AG08396 (cell line): Measurements from ENCODE around the gene NTMT1.

ENCODE experiments used
- DNase-seq: peaks from one replicate; pipeline ENCODE4 v3.0.0; 2012; ENCODE audit warnings: low spot score, mixed read lengths

NTMT1 gene

DNA sequence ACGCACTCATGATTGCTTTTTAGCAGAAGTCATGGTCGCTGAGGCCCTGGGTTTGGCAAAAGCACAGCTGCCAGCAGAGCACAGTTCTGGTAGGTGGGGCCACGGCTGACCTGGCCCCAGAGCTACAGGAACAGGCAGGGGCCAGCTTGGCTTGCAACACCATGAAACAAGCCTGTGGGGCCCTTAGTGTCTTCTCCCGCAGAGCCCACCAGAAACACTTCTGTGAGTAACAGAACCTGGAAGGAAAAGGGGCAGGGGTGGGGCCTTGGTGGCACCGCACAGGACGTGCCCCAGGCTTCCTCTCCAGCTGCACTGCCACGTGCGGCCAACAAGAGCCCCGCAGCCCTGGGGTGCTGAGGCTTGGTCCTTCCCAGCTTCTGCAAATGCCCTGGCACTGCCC is 11.1 kb downstream of the NTMT1 start:
- no peak for DNase-seq

DNA sequence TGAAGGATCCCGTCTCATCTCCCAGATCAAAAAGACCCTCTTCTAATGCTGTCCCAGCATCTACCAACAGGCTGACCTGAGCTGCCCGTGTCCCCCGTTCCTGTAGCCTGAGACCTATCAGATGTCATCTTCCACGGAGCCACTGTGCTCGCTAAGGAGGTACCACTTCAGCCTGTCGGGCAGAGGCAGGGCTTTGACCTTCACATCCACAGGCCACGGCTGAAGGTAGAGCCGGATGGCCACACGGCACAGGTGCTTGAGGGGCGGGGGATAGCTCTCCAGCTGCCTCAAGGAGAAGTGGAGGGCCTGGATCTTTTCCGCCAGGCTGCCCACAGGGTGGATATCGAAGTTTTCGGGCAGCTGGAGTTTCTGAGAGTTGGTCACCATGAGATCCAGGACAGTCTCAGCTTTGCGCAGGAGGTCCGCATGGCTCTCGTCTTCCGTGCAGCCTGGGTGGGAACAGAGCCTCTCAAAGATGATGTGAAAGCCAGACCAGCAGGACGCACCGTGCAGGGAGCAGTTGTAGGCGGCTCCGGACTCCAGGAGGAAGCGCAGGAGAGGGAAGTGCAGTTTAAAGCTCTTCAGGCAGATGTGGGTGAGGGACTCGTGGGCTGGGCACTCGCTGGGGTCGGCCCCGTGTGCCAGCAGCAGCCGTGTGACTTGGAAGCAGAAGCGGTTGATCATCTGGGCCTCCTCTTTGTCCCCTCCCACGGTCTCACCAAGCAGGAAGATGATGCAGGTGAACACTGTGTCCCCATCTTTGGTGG is 11.9 kb downstream of the NTMT1 start:
- DNase-seq: no peak

DNA sequence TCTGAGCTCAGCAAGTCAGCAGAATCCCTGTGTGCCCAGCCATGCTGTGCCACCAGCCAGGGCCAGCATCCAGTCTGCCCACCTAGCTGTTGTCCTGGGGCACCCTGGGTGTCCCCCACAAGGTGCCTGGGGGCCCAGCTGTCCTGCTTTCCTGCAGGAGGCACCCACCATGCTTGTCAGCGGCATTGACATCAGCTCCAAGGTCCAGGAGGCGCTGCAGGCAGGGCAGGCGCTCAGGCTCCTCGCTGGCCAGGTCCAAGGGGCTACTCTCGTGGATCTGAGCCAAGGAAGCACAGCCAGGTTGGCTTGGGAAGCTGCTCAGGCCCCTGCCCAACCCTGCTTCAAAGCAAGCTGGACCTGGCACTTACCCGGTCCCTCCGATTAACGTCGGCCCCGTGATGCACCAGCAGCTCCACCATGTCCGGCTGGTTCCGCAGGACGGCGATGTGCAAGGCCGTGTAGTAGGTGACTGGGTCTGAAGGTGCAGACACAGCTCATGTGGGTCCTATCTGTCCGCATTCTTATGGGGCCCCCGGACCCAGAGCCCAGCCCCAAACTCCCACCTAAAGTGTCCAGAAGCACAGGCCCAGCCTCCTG is 13.2 kb downstream of the NTMT1 start:
- no peak for DNase-seq

DNA sequence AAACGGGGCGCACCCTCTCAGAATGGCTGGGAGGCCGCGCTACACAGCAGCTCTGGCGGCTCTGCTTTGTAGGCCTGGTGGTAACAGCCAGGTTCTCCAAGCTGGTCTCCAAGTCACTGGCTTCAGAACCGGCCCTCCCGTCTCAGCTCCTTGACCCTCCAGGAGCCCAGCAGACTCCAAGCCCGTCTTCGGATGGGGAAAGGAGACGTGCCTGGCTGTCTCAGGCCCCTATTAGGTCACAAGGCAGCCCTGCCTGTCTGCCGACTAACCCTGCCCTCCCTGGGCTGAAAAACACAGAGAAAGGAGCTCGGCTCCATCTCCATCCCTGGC is 13.8 kb downstream of the NTMT1 start:
- DNase-seq: no peak

DNA sequence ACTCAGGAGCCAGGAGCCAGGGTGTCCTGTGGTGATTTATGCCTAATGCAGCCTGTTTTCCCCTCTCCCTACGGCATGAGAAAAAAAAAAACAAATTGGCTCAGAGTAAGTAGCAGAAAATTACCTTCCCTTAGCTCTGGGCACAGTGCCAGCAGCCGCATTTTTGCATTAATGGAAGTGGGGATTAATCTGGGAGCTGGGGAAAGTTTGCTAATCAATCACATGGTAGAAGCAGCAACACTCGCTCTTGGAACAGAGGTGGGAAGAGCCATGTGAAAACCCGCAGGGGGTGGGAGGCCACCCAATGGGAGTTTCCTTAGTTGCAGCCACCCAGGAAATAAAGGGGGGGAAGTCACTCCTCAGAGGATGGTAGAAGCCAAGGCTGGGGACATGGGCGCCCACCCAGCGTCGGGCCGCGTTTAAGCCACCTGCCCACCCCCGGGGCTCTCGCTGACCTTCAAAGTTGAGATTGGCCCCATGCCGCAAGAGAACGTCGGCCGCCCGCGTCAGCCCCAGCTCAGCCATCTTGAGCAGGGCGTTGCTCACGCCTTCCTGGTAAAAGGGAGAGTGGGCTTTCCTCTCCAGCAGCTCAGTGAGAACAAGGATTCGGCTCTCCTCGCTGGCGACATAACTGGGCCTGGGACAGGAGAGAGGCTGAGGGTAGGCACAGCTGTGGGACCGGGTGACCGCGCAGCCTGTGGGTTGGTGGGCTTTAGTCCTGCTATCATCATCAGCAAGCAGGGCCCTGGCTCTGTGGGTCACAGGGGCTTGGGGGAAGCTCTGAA is 14.3 kb downstream of the NTMT1 start:
- no peak for DNase-seq

DNA sequence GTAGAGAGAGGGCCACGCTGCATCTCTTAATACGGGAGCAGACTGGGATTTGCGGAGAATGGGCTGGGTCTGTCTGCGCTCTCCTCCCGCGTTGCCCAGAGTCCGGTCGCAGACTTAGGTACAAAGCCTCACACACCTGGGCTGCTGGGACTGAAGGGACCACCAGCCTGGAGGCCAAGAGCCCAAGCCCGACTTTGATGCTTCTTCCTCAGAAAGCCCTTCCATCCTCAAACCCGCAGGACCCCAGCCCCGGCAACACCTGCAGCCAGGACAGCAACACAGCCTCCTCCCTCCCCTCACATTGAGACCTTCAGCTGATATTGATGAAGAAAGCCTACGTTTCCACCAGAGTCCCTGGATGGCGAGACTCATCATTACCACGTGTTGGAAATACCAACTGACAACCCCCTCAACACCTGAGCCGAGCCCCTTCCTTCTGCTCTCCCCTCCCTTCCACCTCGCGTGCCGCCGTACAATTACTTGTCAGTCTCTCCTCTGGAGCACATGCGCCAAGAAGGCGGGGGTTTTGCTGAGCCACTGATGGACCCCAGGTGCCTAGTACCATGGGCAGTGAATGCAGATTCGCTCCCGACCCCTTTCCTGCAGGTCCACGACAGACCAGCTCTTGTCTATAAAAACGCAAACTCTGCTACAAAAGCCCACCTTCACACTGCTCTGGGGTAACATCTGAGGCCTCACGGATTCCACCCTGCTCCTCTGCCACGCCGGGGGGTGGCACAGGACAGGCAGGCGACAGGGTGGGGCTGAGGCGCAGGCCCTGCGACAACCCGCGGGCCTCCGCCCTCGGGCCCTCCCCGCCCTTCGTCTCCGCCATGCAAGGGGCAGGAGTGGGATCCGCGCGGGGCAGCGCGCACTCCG is 15.1 kb downstream of the NTMT1 start:
- no peak for DNase-seq

DNA sequence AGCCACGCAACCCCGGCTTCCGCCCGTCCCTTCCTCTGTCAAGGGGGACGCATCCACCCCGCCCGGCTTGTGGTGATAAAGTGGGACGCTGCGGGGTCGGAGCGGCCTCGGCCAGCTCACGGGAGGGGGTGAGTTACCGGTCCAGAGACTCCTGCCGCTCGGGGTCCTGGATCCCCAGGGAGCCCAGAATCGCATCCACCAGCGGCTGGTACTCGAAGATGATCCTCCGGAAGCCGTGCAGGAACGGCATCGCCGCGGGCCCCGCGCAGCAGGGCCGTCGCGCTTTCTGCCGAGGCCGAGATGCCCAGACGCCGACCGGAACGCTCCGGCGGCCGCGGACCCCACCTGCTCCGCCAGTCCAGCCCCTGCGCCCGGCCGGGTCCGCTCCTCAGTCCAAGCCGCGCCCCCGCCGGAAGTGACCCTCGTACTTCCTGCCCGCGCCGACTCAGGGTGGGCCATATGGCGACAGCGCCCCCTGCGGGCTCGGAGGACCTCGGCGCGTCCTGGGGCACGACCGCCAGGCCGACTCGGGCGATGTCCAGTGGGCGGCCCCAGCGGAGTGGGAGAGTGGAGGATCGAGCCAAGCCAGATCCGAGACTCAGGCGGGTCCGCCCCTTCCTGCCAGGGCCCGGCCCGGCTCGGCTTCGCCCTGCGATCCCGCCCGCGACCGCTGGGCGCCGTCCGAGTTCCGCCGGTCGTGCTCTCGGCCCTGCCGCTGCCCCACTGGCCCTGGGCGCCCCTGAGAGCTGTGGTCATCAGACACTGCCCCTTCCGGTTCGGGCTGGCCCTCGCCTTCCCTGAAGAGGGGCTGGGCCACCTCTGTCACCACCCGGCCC is 16.0 kb downstream of the NTMT1 start, which contains the start of gene ASB6:
TSS of gene ASB6 (minus strand) at position 402 of the 836 bp plus-strand sequence. CDS start at position 250, 152 bp downstream.
- peak; percentile 100 for DNase-seq

DNA sequence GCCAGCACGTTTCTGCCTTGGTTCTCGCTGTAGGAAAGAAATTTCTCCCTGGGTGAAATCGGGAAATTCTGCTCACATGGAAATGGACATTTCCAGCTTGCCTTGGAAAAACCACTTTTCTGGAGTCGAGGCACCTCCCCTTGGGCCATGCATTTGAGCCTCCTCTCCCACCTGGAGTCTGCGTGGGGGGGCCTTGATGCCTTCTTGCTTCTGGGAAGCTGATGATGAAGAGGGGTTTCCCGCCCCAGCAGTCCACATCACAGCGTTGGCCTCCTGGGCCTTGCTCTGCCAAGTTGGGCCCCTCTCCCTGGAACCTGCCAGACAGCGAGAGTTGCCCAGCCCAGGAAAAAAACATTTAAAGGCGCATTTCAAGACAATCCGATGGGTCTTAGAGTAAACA is 17.7 kb downstream of the NTMT1 start:
- DNase-seq: no peak

DNA sequence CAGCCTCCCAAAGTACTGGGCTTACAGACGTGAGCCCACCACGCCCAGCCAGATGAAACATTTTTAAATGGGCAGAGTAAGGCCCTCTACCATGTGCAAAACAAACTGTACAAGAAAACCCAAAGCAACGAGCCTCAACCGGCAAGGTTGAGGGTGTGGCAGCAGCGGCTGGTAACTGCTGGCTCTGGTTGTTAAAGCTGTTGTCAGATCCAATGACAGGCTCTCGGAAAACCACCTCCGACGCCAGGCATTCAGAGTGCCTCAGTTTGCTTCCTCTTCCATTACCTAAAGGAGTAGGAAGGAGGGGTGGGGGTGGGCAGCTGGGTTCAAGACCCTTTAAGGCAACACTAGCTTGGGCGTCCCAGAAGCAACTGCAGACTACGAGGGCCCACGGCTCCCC is 18.4 kb downstream of the NTMT1 start:
- no peak for DNase-seq

DNA sequence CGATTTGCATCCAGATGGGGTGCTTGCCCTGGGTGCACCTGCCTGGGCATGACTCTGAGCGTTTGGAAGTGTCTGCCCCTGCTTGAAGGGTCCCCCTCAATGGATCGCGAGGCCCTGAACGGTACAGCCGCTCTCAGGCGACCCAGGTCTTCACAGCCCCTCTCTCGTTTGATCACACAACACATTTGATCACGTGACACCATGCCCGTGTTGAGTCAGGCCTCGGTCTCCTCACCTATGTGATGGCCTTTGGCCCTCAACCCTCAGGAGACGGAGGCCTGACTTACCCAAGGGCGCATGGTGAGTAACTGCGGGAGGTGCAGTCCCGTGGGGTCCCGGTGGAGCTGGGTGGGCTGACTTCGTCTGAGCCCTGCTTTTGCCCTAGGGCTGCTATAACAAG is 18.9 kb downstream of the NTMT1 start:
- DNase-seq: no peak

DNA sequence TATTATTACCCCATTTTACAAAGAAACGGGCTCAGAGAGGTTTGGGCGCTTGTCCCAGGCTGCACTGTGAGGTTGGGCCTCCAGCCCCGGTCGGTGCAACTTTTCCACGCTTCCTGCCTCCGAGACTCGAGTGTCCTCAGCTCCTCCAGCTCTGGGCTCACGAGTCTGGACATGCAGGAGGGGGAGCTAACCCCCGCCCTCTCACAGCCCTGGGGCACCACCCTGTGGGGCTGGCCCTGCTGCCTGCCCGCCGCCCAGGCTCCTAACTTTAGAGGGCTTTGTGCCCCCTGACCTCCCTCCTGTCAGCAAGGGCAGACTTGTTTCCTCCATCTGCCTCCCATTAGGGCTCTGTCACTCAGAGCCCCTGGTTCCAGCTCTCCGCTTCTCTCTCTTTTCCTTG is 20.3 kb downstream of the NTMT1 start:
- no peak for DNase-seq

DNA sequence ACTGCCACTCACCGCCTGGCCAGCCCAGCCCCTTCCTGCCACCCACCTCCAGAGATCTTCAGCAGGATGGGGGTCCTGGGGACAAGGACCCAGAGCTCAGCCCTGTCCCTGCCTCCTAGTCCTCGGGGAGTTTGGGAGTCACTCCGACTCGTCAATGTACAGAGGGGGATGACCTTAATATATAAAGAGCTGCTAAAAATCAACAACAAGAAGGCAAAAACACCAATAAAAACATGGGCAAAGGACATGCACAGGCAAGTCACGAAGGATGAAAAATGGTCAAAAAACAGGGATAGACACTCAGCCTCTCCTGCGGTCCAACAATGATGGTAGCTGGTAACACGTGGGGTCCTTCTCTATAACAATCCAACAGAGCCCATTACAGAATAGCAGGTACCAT is 20.7 kb downstream of the NTMT1 start:
- DNase-seq: no peak

DNA sequence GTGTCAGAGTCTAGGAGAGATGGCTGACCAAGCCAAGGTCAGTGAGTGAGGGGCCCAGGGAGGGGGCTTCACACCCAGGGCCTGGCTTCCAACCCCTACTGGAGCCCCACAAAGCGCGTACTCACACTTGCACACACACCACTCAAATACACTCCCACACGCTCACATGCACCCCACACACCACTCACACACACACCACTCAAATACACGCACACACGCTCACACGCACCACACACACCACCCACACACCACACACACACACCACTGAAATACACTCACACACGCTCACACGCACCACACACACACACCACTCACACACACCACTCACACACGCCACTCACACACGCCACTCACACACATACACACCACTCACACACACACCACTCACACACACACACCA is 21.7 kb downstream of the NTMT1 start:
- no peak for DNase-seq

DNA sequence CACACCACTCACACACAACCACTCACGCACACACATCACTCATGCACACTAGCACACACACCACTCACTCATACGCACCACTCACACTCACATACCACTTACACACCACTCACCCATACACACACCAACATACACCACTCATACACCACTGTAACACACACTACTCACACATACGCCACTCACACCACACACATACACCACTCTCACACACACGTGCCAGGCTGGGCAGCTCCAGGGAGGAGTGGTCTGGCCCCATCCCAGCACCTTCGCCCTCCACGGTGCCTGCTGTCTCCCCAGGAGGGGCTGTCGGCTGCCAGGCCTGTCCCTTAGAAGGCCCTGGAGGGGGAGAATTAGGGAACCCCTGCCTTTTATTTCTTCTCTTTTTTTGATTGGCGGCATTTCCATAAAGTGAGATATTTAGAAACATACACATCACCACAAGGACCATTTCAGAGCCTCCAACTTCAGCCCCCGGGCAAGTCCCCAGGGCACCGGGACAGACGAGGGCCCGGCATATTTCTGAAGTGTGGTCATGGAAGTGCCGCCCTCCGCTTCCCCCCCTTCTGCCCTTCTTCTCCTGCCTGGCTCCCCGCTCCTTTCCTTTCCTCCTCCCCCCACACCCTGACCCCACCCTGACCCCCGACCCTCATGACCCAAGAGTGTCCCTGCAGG is 22.3 kb downstream of the NTMT1 start:
- DNase-seq: no peak

DNA sequence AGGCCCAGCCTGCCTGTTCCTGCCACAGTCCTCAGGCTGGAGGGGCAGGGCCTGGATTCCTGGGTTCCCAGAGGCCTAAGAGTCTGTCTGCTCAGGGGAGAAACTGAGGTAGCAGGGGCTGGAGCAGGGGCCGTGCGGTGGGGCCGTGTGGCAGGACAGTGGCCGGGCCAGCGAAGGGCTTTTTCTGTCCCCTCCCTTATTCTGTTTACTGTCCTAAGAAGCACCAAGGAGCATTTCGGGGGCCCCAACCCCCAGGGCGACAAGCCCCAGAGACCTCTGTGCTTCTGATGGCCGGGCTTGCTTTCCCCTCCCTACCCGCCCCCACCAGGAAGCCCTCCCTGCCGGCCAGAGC is 22.8 kb downstream of the NTMT1 start:
- DNase-seq: no peak

DNA sequence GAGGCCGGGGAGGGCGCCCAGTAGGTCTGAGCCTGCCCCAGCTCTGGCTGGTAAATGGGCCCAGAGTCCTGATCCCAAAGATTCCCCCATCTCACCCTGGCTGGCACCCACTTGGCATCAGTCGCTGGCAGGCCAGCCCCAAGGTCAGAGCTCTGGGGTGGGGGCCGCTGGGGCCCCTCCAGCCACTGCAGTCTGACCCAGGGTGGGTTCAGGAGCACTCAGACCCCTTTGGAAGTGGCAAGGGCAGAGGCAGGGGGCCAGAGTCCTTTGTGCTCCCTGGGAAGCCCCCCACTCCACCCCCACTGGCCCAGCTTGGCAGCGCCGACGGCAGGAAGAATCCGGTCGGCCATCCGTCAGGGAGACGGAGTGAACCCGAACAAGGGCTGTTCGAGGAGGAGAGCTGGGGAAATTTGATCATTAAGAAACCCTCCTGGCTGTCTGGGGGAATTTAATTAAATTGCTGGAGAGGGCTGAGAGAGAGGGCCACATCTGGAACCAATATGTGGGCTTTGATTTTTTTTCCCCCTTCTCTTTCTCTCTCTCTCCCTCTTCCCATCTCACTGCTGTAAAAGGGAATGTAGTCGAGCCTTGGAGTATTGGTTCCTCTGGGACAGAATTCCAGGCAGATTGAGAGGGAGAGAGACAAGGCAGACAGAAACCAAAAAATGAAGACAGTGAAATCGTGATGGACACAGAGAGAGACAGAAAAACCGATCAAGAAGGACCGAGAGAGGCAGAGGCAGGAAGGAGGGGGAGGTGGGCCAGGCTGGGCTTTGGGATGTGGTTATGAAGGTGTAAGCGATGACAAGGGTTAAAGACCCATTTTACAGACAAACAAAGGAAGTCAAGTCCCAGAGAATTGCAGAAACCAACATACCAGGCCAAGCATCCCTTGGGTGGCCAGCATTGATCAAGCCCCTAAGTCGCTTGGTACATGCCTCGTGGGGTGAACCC is 24.0 kb downstream of the NTMT1 start:
- DNase-seq: no peak

DNA sequence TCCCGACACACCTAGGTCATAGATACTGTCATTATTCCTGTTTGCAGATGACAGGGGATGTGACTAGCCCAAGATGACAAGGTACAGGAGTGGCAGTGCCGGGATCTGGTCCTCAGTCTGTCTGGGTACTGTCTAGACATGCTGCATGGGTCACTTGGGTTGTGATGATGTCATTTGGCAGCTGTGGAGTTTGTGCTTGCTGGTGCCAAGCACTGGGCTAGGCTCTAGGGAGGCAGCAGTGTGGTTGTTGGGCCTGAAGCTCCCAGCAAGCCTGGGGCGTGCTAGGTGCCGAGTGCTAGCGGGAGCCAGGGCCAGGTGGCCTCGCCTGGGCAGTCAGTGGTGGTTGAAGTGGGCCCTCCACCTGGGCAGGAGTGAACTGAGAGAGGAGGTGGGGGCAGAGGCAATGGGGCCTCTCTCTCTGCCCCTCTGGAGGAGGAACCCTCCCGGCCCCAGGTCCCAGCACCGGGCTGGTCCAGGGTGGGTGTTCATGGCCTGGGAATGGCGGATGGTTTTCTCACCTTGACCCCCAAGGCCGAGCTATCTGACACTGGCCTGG is 24.8 kb downstream of the NTMT1 start:
- no peak for DNase-seq

DNA sequence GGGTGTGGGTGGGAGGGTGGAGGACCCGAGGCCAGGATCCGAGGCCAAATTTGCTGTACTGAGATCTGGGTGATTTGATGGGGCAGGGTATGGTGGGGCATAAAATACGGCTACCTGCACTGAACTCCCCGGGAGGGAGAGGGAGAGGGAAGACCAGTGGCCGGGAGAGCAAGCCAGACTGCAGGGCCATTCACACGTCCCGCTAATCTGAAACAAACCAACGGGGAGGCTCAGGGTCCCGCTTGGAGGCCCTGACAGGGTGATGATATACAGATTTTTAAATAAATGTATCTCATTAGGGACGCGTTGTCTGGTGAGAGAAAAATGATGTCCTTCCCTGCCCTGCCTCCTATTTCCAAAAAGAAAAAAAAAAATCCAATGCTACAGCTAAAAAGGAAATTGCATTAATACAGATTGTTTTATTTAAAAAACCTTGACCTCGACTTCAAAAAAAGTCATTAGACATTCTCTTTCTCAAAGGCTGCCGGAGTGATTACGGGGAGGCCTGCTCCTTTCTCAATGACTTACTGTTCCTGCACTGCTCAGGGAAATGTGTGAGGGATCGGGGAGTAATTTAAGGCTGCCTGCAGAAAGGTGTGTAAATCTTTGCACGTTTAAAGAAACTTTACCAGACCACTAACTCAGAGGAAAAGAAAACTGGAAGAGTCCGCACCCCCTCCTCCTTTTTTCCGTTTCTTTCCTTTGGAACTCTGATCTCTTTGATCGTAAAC is 28.0 kb downstream of the NTMT1 start:
- no peak for DNase-seq
